HAP-1 (cell line): ENCODE measurements around the gene AIMP2.
"Not testable (repeated sequence)": the region's sequence is repeated elsewhere in the genome, so short reads cannot be mapped to it uniquely, and the experiment has no call there.

Experiments
- DNase-seq, 2 experiments: peaks; one replicate each; pipeline ENCODE4 v3.0.0-alpha.2; 2016 to 2020; ENCODE audit warnings: low spot score in 2 of 2
- H3K27me3 ChIP-seq: fragments of 250-450 bp; sonication (Bioruptor Pico); 2 replicates; pipeline ENCODE4 v1.5.1; 2020; ENCODE audit warnings: low read depth, mild to moderate bottlenecking, moderate library complexity
- H3K36me3 ChIP-seq: fragments of 250-450 bp; sonication (Bioruptor Pico); replicated peaks from 2 replicates; pipeline ENCODE4 v1.5.1; 2020; ENCODE audit warnings: mild to moderate bottlenecking
- H3K4me1 ChIP-seq: fragments of 250-450 bp; sonication (Bioruptor Pico); 2 replicates; pipeline ENCODE4 v1.5.1; 2020; ENCODE audit warnings: mild to moderate bottlenecking
- H3K4me3 ChIP-seq: fragments of 250-450 bp; sonication (Bioruptor Pico); 2 replicates; pipeline ENCODE4 v1.5.1; 2020; ENCODE audit warnings: mild to moderate bottlenecking, moderate library complexity
- H3K9me3 ChIP-seq: fragments of 250-450 bp; sonication (Bioruptor Pico); 2 replicates; pipeline ENCODE4 v1.5.1; 2020; ENCODE audit warnings: mild to moderate bottlenecking, moderate library complexity
- in situ Hi-C: fragments of 300-500 bp; cut with MboI; formaldehyde crosslinking; loops from 3 replicates; pipeline ENCODE4 v1.14.3; 2020; ENCODE audit warnings: low sequenced_read_pairs, inconsistent platforms, mixed read lengths

Gene AIMP2

GRCh38 chr7:6008668-6009611, at the start of gene AIMP2, which contains the start of gene PMS2:
AIMP2 (plus strand) TSS chr7:6009272; CDS start chr7:6009364, 92 bp downstream.
PMS2 (minus strand) TSS chr7:6009049; CDS start chr7:6009019, 30 bp downstream.
- in situ Hi-C loops, result no loop called here
- no peaks in the 10 kb centered on the region for H3K9me3 ChIP-seq
- peak; percentile 97 to 99 for DNase-seq
- H3K4me3 ChIP-seq, result peak within 1 kb of the TSS; percentile 73
- H3K27me3 ChIP-seq, result no peaks in the 10 kb centered on the region
- peaks cover 16% of the 10 kb centered on the region for H3K36me3 ChIP-seq
- H3K4me1 ChIP-seq, result peaks cover 17% of the 10 kb centered on the region

GRCh38 chr7:5963205-5963604, 45.9 kb upstream of the AIMP2 start:
- H3K4me1 ChIP-seq, H3K27me3 ChIP-seq, H3K9me3 ChIP-seq, H3K36me3 ChIP-seq, DNase-seq, in situ Hi-C loops, H3K4me3 ChIP-seq: not testable (repeated sequence)

- in situ Hi-C loops, H3K36me3 ChIP-seq, H3K4me3 ChIP-seq, H3K4me1 ChIP-seq, DNase-seq, H3K27me3 ChIP-seq, H3K9me3 ChIP-seq: not testable (repeated sequence)
These were observed 45.3 kb upstream of the AIMP2 start for GRCh38 chr7:5963810-5964209.

- H3K27me3 ChIP-seq, H3K36me3 ChIP-seq, H3K4me1 ChIP-seq, H3K4me3 ChIP-seq, DNase-seq, in situ Hi-C loops, H3K9me3 ChIP-seq: not testable (repeated sequence)
These were observed 38.6 kb upstream of the AIMP2 start, which contains the start of gene RSPH10B for GRCh38 chr7:5970347-5970911. RSPH10B (minus strand) TSS chr7:5970689; CDS start chr7:5967116, 3,573 bp downstream.

- H3K36me3 ChIP-seq, H3K9me3 ChIP-seq, H3K4me1 ChIP-seq, H3K27me3 ChIP-seq, H3K4me3 ChIP-seq, in situ Hi-C loops, DNase-seq: not testable (repeated sequence)
These were observed 35.5 kb upstream of the AIMP2 start for GRCh38 chr7:5973580-5973979.

GRCh38 chr7:5979680-5980314, 29.3 kb upstream of the AIMP2 start:
- not testable (repeated sequence) for H3K9me3 ChIP-seq, DNase-seq, H3K4me1 ChIP-seq, H3K36me3 ChIP-seq, H3K27me3 ChIP-seq, H3K4me3 ChIP-seq
- in situ Hi-C loops, result loop anchor here (25.0 kb wide), 1 partner anchor 117 kb away; no protein-coding TSS in a partner anchor

- in situ Hi-C loops, result loop anchor here (25.0 kb wide), 1 partner anchor 125 kb away; no protein-coding TSS in a partner anchor
- H3K27me3 ChIP-seq, H3K4me3 ChIP-seq, H3K4me1 ChIP-seq, H3K9me3 ChIP-seq, DNase-seq: not testable (repeated sequence)
- peaks cover 42% of the 10 kb centered on the region for H3K36me3 ChIP-seq
These were observed 22.0 kb upstream of the AIMP2 start for GRCh38 chr7:5987061-5987460.

- Histone ChIP-seq H3K4me1 (peaks cover 26% of the 10 kb centered on the region), H3K27me3 (no peaks in the 10 kb centered on the region), H3K9me3 (no peaks in the 10 kb centered on the region), H3K36me3 (peaks cover 48% of the 10 kb centered on the region), H3K4me3 (no peak overlapping the region)
- in situ Hi-C loops, result loop anchor here (25.0 kb wide), 1 partner anchor 135 kb away; no protein-coding TSS in a partner anchor
- peak; percentile 71 for DNase-seq
These were observed 11.8 kb upstream of the AIMP2 start for GRCh38 chr7:5997210-5997808.

- Histone ChIP-seq H3K36me3 (peaks cover 19% of the 10 kb centered on the region), H3K4me3 (no peak overlapping the region), H3K27me3 (no peaks in the 10 kb centered on the region), H3K4me1 (peaks cover 20% of the 10 kb centered on the region), H3K9me3 (no peaks in the 10 kb centered on the region)
- in situ Hi-C loops, result no loop called here
- DNase-seq, result no peak
These were observed 1.7 kb upstream of the AIMP2 start for GRCh38 chr7:6007386-6007785.

GRCh38 chr7:6007835-6008590, 1.1 kb upstream of the AIMP2 start:
- Histone ChIP-seq H3K4me3 (peak overlapping the region; percentile 73), H3K4me1 (peaks cover 20% of the 10 kb centered on the region), H3K36me3 (peaks cover 16% of the 10 kb centered on the region)
- DNase-seq, H3K9me3 ChIP-seq, H3K27me3 ChIP-seq, in situ Hi-C loops: not testable (repeated sequence)

GRCh38 chr7:6010370-6010769, 1.3 kb downstream of the AIMP2 start:
- Histone ChIP-seq H3K4me3 (peak overlapping the region; percentile 73), H3K4me1 (peaks cover 16% of the 10 kb centered on the region), H3K36me3 (peaks cover 27% of the 10 kb centered on the region)
- DNase-seq, H3K9me3 ChIP-seq, in situ Hi-C loops, H3K27me3 ChIP-seq: not testable (repeated sequence)

GRCh38 chr7:6011541-6011940, 2.5 kb downstream of the AIMP2 start:
- no peaks in the 10 kb centered on the region for H3K27me3 ChIP-seq
- H3K36me3 ChIP-seq, result peaks cover 39% of the 10 kb centered on the region
- no peak for DNase-seq
- in situ Hi-C loops, result no loop called here
- H3K9me3 ChIP-seq, result no peaks in the 10 kb centered on the region
- no peak overlapping the region; the same call in 1 of the 2 replicates for H3K4me3 ChIP-seq
- H3K4me1 ChIP-seq, result peaks cover 20% of the 10 kb centered on the region
